ENCODE data around the gene KAZN.

The KAZN gene

GRCh38 chr1:14699620-14700019 lies 101.1 kb downstream of the KAZN start:
- Histone ChIP-seq H3K36me3 (ENCODE audit: insufficient read depth, low read length) (no peaks in the 10 kb centered on the region), H4K20me1 (ENCODE audit: insufficient read depth, low read length) (no peaks in the 10 kb centered on the region), H3K9ac (ENCODE audit: low read length) (no peak overlapping the region), H2AFZ (ENCODE audit: low read length) (no peak overlapping the region), H3K27ac (ENCODE audit: low read depth, low read length, poor library complexity, severe bottlenecking) (no peak overlapping the region), H3K4me1 (ENCODE audit: insufficient read depth, low read length, severe bottlenecking) (peaks cover 14% of the 10 kb centered on the region), H3K4me3 (ENCODE audit: low read depth, low read length, poor library complexity, severe bottlenecking) (no peak overlapping the region), H3K4me2 (ENCODE audit: low read length) (no peak overlapping the region), H3K9me3 (ENCODE audit: low read length) (no peaks in the 10 kb centered on the region), H3K27me3 (ENCODE audit: insufficient read depth, low read length) (peaks cover 6% of the 10 kb centered on the region; the same call in 1 of the 2 replicates), H3K79me2 (ENCODE audit: insufficient read depth, low read length) (no peaks in the 10 kb centered on the region), H3K9me2 (ENCODE audit: low read depth, low read length) (no peaks in the 10 kb centered on the region), H3F3A (ENCODE audit: insufficient read depth, low read length) (no peaks in the 10 kb centered on the region)
- no peak for TF ChIP-seq EZH2 (IDR thresholded peaks at IDR 0.05; ENCODE audit: borderline replicate concordance, low read length)
- no peak for TF ChIP-seq CTCF (IDR thresholded peaks at IDR 0.05; ENCODE audit: low read length)

- Histone ChIP-seq H2AFZ (ENCODE audit: low read length) (no peak overlapping the region), H3K36me3 (ENCODE audit: insufficient read depth, low read length) (no peaks in the 10 kb centered on the region), H3K27me3 (ENCODE audit: insufficient read depth, low read length) (no peaks in the 10 kb centered on the region; the same call in 1 of the 2 replicates), H3K4me3 (ENCODE audit: low read depth, low read length, poor library complexity, severe bottlenecking) (no peak overlapping the region), H3F3A (ENCODE audit: insufficient read depth, low read length) (no peaks in the 10 kb centered on the region), H3K9me2 (ENCODE audit: low read depth, low read length) (no peaks in the 10 kb centered on the region), H3K4me2 (ENCODE audit: low read length) (no peak overlapping the region), H3K4me1 (ENCODE audit: insufficient read depth, low read length, severe bottlenecking) (peaks cover 9% of the 10 kb centered on the region), H3K27ac (ENCODE audit: low read depth, low read length, poor library complexity, severe bottlenecking) (no peak overlapping the region), H4K20me1 (ENCODE audit: insufficient read depth, low read length) (no peaks in the 10 kb centered on the region), H3K9me3 (ENCODE audit: low read length) (no peaks in the 10 kb centered on the region), H3K79me2 (ENCODE audit: insufficient read depth, low read length) (no peaks in the 10 kb centered on the region), H3K9ac (ENCODE audit: low read length) (no peak overlapping the region)
- TF ChIP-seq CTCF (IDR thresholded peaks at IDR 0.05; ENCODE audit: low read length): no peak
- no peak for TF ChIP-seq EZH2 (IDR thresholded peaks at IDR 0.05; ENCODE audit: borderline replicate concordance, low read length)
Observed at GRCh38 chr1:14704846-14705245, 106.4 kb downstream of the KAZN start.

GRCh38 chr1:14705824-14706223 lies 107.3 kb downstream of the KAZN start:
- Histone ChIP-seq H3K4me2 (ENCODE audit: low read length) (no peak overlapping the region), H3K4me1 (ENCODE audit: insufficient read depth, low read length, severe bottlenecking) (peaks cover 4% of the 10 kb centered on the region), H3K27me3 (ENCODE audit: insufficient read depth, low read length) (no peaks in the 10 kb centered on the region; the same call in 1 of the 2 replicates), H3K4me3 (ENCODE audit: low read depth, low read length, poor library complexity, severe bottlenecking) (no peak overlapping the region), H3K36me3 (ENCODE audit: insufficient read depth, low read length) (no peaks in the 10 kb centered on the region), H3K9me3 (ENCODE audit: low read length) (no peaks in the 10 kb centered on the region), H3K9me2 (ENCODE audit: low read depth, low read length) (no peaks in the 10 kb centered on the region), H2AFZ (ENCODE audit: low read length) (no peak overlapping the region), H3K9ac (ENCODE audit: low read length) (no peak overlapping the region), H4K20me1 (ENCODE audit: insufficient read depth, low read length) (no peaks in the 10 kb centered on the region), H3K27ac (ENCODE audit: low read depth, low read length, poor library complexity, severe bottlenecking) (no peak overlapping the region), H3K79me2 (ENCODE audit: insufficient read depth, low read length) (no peaks in the 10 kb centered on the region), H3F3A (ENCODE audit: insufficient read depth, low read length) (no peaks in the 10 kb centered on the region)
- TF ChIP-seq EZH2 (IDR thresholded peaks at IDR 0.05; ENCODE audit: borderline replicate concordance, low read length) (no peak), CTCF (IDR thresholded peaks at IDR 0.05; ENCODE audit: low read length) (no peak)
